Kidney (tissue), 14 donors: ENCODE measurements around the gene GOT2. TPM values are rescaled to one million over a fixed set of nuclear protein-coding genes. Genes with fewer than 3 reads are reported as not detected.

Experiments used
- DNase-seq, 5 donors: peaks; one replicate each; pipeline ENCODE4 v3.0.0-alpha.2; 2013 to 2020
- FAIRE-seq: peaks from 2 replicates; lab custom pipeline; 2012; peaks lifted over from hg19 to GRCh38; lab: Jason Lieb, UNC
- H3K27ac ChIP-seq, 2 donors: one replicate each; pipeline ENCODE4 v1.7.0; 2013; ENCODE audit warnings: low read depth in 2 of 2, low read length in 2 of 2, inconsistent platforms in 1 of 2
- H3K27me3 ChIP-seq: one replicate; pipeline ENCODE4 v1.7.1; 2013; ENCODE audit warnings: low read length, inconsistent platforms; ENCODE audit not compliant: control insufficient read depth, insufficient read depth
- H3K36me3 ChIP-seq, 3 donors: one replicate each; pipeline versions ENCODE4 v1.7.0 to v1.7.1; 2013; ENCODE audit warnings: low read length in 3 of 3, control low read depth in 1 of 3, inconsistent platforms in 1 of 3; ENCODE audit not compliant: insufficient read depth in 3 of 3, control insufficient read depth in 2 of 3
- H3K4me1 ChIP-seq, 3 donors: one replicate each; pipeline versions ENCODE4 v1.7.0 to v1.7.1; 2013; ENCODE audit warnings: low read length in 3 of 3, inconsistent platforms in 1 of 3, low read depth in 1 of 3; ENCODE audit not compliant: control insufficient read depth in 2 of 3, insufficient read depth in 2 of 3
- H3K4me3 ChIP-seq, 3 donors: one replicate each; pipeline versions ENCODE4 v1.7.0 to v1.8.1; 2013; ENCODE audit warnings: low read length in 3 of 3, control low read depth in 1 of 3, inconsistent platforms in 1 of 3
- H3K9ac ChIP-seq, 3 donors: one replicate each; pipeline versions ENCODE4 v1.7.0 to v1.7.1; 2013; ENCODE audit warnings: low read length in 3 of 3, control low read depth in 1 of 3, inconsistent platforms in 1 of 3
- H3K9me3 ChIP-seq, 3 donors: one replicate each; pipeline versions ENCODE4 v1.7.0 to v1.7.1; 2013; ENCODE audit warnings: low read length in 3 of 3, control low read depth in 1 of 3, inconsistent platforms in 1 of 3; ENCODE audit not compliant: control insufficient read depth in 2 of 3, insufficient read depth in 1 of 3
- intact Hi-C: fragments of 100-400 bp; cut with DNase I; formaldehyde crosslinking; loops from one replicate; pipeline ENCODE4 v1.11.1; 2022
- polyA plus RNA-seq: library from polyadenylated mRNA; stranded (reverse); fragments of 350-450 nt; fragmentation: Illumina TruSeq; extraction: RNeasy Lipid Tissue Mini Kit (QIAGEN cat#74804); gene quantifications from one replicate; pipeline ENCODE4 v1.2.3, GENCODE V29; 2014; ENCODE audit warnings: low read depth, low replicate concordance; ENCODE audit not compliant: insufficient read depth
- total RNA-seq: library from RNA; stranded (reverse); fragmentation: NEBNext Ultra II Directional; extraction: Animal tissue kit (Norgen Biotek cat#: 25700); gene quantifications from one replicate; pipeline ENCODE4 v1.2.1, GENCODE V29; 2021
- TF ChIP-seq, protein P1 (sequence below): IDR thresholded peaks from 3 replicates; pipeline ENCODE4 v1.5.1; 2012; ENCODE audit warnings: mild to moderate bottlenecking, moderate library complexity, borderline replicate concordance; ENCODE audit not compliant: insufficient read depth; ENCODE audit errors: extremely low read depth
- donor health status: control.
- donor health status: control.
- donor health status: control.
- donor health status: control.
- donor health status: control.
- donor health status: DM: yes; HTN: yes; CAD: no.
- donor health status: Normal renal cell carcinoma (clear cell type).

GOT2 gene
- total and polyA plus RNA-seq, 2 donors from 2014 or later: 81.4 to 160 TPM

DNA sequence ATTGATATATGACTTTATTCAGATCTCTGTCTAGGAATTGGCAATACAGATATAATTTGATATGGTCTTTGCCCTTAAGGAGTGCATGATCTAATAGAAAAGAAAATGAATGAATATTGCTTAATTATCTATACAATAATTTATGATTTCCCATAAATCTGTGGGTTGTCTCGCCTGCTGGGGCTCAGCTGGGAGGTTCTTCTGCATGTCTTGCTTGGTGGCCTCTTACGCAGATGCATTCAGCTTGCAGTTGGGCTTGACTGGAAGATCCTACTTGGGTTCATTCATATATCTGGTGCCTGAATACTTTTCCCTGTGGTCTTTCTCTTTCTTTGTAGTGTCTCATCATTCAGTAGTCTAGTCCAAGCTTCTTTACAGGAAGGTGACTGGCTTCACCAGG is 34.0 kb upstream of the GOT2 start:
- H3K9me3 ChIP-seq: no peaks in the 10 kb centered on the region
- intact Hi-C loops: no loop called here
- H3K27me3 ChIP-seq: no peaks in the 10 kb centered on the region
- H3K36me3 ChIP-seq: no peaks in the 10 kb centered on the region
- FAIRE-seq: no peak
- TF ChIP-seq, protein P1, sequence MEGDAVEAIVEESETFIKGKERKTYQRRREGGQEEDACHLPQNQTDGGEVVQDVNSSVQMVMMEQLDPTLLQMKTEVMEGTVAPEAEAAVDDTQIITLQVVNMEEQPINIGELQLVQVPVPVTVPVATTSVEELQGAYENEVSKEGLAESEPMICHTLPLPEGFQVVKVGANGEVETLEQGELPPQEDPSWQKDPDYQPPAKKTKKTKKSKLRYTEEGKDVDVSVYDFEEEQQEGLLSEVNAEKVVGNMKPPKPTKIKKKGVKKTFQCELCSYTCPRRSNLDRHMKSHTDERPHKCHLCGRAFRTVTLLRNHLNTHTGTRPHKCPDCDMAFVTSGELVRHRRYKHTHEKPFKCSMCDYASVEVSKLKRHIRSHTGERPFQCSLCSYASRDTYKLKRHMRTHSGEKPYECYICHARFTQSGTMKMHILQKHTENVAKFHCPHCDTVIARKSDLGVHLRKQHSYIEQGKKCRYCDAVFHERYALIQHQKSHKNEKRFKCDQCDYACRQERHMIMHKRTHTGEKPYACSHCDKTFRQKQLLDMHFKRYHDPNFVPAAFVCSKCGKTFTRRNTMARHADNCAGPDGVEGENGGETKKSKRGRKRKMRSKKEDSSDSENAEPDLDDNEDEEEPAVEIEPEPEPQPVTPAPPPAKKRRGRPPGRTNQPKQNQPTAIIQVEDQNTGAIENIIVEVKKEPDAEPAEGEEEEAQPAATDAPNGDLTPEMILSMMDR: no peak
- H3K9ac ChIP-seq: no peak overlapping the region
- no peak overlapping the region for H3K4me3 ChIP-seq
- no peak for DNase-seq
- no peak overlapping the region for H3K27ac ChIP-seq
- no peaks in the 10 kb centered on the region for H3K4me1 ChIP-seq

DNA sequence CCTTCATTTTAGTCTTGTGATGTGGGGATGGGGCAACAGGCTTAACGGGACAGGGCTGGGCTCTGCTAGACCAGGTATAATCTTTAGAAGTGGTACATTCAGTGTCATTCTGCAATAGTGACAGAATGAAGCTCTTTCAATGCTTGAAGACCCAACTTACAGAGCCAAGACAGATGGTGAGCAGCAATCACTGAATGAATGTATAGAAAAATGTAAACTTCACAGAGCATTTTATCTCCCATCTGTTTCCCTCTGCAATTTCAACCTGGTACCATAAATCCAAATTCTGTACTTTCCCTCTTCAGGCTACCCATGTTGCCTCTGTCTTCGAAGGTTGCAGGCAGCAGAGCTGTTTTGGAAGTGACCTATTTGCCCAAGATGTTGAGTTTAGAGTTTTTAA is 33.5 kb upstream of the GOT2 start:
- no peak for FAIRE-seq
- Histone ChIP-seq H3K4me1 (no peaks in the 10 kb centered on the region), H3K27me3 (no peaks in the 10 kb centered on the region), H3K9me3 (no peaks in the 10 kb centered on the region), H3K36me3 (no peaks in the 10 kb centered on the region), H3K4me3 (no peak overlapping the region), H3K27ac (no peak overlapping the region), H3K9ac (no peak overlapping the region)
- TF ChIP-seq, protein P1: no peak
- intact Hi-C loops: no loop called here
- no peak for DNase-seq

DNA sequence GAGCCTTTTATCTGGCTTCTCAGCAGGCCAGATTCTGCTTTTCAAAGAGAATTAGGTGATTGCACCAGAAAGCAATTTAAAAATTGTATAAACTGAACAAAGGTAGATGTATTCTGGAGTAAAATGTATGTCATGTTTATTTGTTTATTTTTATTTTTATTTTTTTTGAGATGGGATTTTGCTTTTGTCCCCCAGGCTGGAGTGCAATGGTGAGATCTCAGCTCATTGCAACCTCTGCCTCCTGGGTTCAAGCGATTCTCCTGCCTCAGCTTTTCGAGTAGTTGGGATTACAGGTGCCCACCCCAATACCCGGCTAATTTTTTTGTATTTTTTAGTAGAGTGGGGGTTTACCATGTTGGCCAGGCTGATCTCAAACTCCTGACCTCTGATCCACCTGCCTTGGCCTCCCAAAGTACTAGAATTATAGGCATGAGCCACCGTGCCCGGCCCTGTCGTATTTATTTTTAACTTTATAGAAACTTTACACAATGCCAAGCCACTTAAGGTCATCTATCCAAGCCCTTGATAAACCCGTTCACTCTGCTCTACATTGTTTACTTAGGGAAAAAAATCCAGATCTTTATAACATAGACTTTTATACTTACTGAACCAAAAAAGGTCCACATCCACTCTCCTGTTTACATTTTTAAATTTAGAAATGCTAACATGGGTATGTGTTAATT is 22.7 kb upstream of the GOT2 start:
- peaks cover 0 to 4% (median 0%) of the 10 kb centered on the region in 3 donors for H3K4me1 ChIP-seq
- TF ChIP-seq, protein P1: no peak
- intact Hi-C loops: no loop called here

More for the DNA sequence above, 22.7 kb upstream of the GOT2 start:
- Histone ChIP-seq H3K27ac (no peak overlapping the region), H3K36me3 (no peaks in the 10 kb centered on the region), H3K27me3 (no peaks in the 10 kb centered on the region), H3K4me3 (no peak overlapping the region), H3K9me3 (no peaks in the 10 kb centered on the region), H3K9ac (no peak overlapping the region)
- DNase-seq: no peak
- no peak for FAIRE-seq
